SK-N-SH treated with all-trans-retinoic acid at 6 μM for 48 hours (cell line): ENCODE results near the gene GPR42.

Experiments used
- ATAC-seq: fragments of 200-7000 bp; cut with Tn5 transposase; 3 replicates; pipeline ENCODE4 v1.9.1; 2020; ENCODE audit warnings: mild to moderate bottlenecking, moderate library complexity
- ARNTL ChIP-seq: fragments of 450-650 bp; formaldehyde crosslinking; IDR thresholded peaks from 2 replicates; pipeline ENCODE4 v1.5.0; 2020; ENCODE audit warnings: low read depth, mild to moderate bottlenecking, moderate library complexity, borderline replicate concordance
- BACH2 ChIP-seq: fragments of 250-450 bp; sonication (Bioruptor Pico); IDR thresholded peaks from 2 replicates; pipeline ENCODE4 v1.9.0; 2021; ENCODE audit warnings: mild to moderate bottlenecking, borderline replicate concordance
- CREB5 ChIP-seq: fragments of 250-450 bp; sonication (Bioruptor Pico); IDR thresholded peaks from 2 replicates; pipeline ENCODE4 v1.5.1; 2020; ENCODE audit warnings: low read depth, mild to moderate bottlenecking, moderate library complexity
- CSDC2 ChIP-seq: fragments of 250-450 bp; sonication (Bioruptor Pico); IDR thresholded peaks from 2 replicates; pipeline ENCODE4 v1.5.0; 2020; ENCODE audit warnings: mild to moderate bottlenecking, moderate library complexity
- CSRNP3 ChIP-seq: fragments of 250-450 bp; sonication (Bioruptor Pico); IDR thresholded peaks from 2 replicates; pipeline ENCODE4 v1.5.1; 2021; ENCODE audit warnings: mild to moderate bottlenecking, moderate library complexity
- ESRRG ChIP-seq: fragments of 250-450 bp; sonication (Bioruptor Pico); IDR thresholded peaks from 2 replicates; pipeline ENCODE4 v1.6.1; 2021; ENCODE audit warnings: mild to moderate bottlenecking
- GLIS3 ChIP-seq: fragments of 250-450 bp; sonication (Bioruptor Pico); IDR thresholded peaks from 2 replicates; pipeline ENCODE4 v1.5.0; 2020; ENCODE audit warnings: mild to moderate bottlenecking, moderate library complexity
- ISL1 ChIP-seq: fragments of 250-450 bp; sonication (Bioruptor Pico); IDR thresholded peaks from 2 replicates; pipeline ENCODE4 v2.1.2; 2022; ENCODE audit warnings: mild to moderate bottlenecking, moderate library complexity
- OSR1 ChIP-seq: fragments of 250-450 bp; sonication (Bioruptor Pico); IDR thresholded peaks from 2 replicates; pipeline ENCODE4 v1.8.0; 2022; ENCODE audit warnings: moderate library complexity, mild to moderate bottlenecking, inconsistent platforms
- PATZ1 ChIP-seq: fragments of 250-450 bp; sonication (Bioruptor Pico); IDR thresholded peaks from 2 replicates; pipeline ENCODE4 v1.8.0; 2020; ENCODE audit warnings: mild to moderate bottlenecking, moderate library complexity, borderline replicate concordance
- POU6F1 ChIP-seq: fragments of 250-450 bp; sonication (Bioruptor Pico); IDR thresholded peaks from 2 replicates; pipeline ENCODE4 v1.8.0; 2021; ENCODE audit warnings: low read depth, mild to moderate bottlenecking, moderate library complexity, borderline replicate concordance
- PPARA ChIP-seq: fragments of 250-450 bp; sonication (Bioruptor Pico); IDR thresholded peaks from 2 replicates; pipeline ENCODE4 v1.5.0; 2020; ENCODE audit warnings: mild to moderate bottlenecking, borderline replicate concordance
- RARB ChIP-seq: fragments of 250-450 bp; sonication (Bioruptor Pico); IDR thresholded peaks from 2 replicates; pipeline ENCODE4 v1.8.0; 2021; ENCODE audit warnings: mild to moderate bottlenecking, moderate library complexity
- SNAI2 ChIP-seq: fragments of 250-450 bp; sonication (Bioruptor Pico); IDR thresholded peaks from 2 replicates; pipeline ENCODE4 v1.5.0; 2020; ENCODE audit warnings: mild to moderate bottlenecking, moderate library complexity
- TCF4 ChIP-seq: fragments of 250-450 bp; sonication (Bioruptor Pico); IDR thresholded peaks from 2 replicates; pipeline ENCODE4 v1.8.0; 2021; ENCODE audit warnings: mild to moderate bottlenecking, moderate library complexity, borderline replicate concordance
- TOX ChIP-seq: fragments of 250-450 bp; sonication (Bioruptor Pico); IDR thresholded peaks from 2 replicates; pipeline ENCODE4 v1.8.0; 2021; ENCODE audit warnings: mild to moderate bottlenecking, moderate library complexity, borderline replicate concordance
- TSHZ2 ChIP-seq: fragments of 250-450 bp; sonication (Bioruptor Pico); IDR thresholded peaks from 2 replicates; pipeline ENCODE4 v1.5.0; 2020; ENCODE audit warnings: mild to moderate bottlenecking, moderate library complexity
- ZC3H10 ChIP-seq: fragments of 250-450 bp; sonication (Bioruptor Pico); IDR thresholded peaks from 2 replicates; pipeline ENCODE4 v1.5.1; 2021; ENCODE audit warnings: mild to moderate bottlenecking, moderate library complexity
- ZFP3 ChIP-seq: fragments of 250-450 bp; sonication (Bioruptor Pico); IDR thresholded peaks from 2 replicates; pipeline ENCODE4 v1.5.0; 2020; ENCODE audit warnings: mild to moderate bottlenecking, moderate library complexity
- ZFP30 ChIP-seq: fragments of 450-650 bp; formaldehyde crosslinking; IDR thresholded peaks from 2 replicates; pipeline ENCODE4 v1.5.0; 2022; ENCODE audit warnings: mild to moderate bottlenecking, moderate library complexity
- ZNF565 ChIP-seq: fragments of 450-650 bp; formaldehyde crosslinking; conservative IDR thresholded peaks from 2 replicates; pipeline ENCODE4 v1.5.0; 2020; ENCODE audit warnings: low read depth, mild to moderate bottlenecking, moderate library complexity
- ZNF70 ChIP-seq: fragments of 450-650 bp; formaldehyde crosslinking; IDR thresholded peaks from 2 replicates; pipeline ENCODE4 v1.5.0; 2020; ENCODE audit warnings: mild to moderate bottlenecking, moderate library complexity
- ZNF8 ChIP-seq: fragments of 450-650 bp; formaldehyde crosslinking; IDR thresholded peaks from 2 replicates; pipeline ENCODE4 v1.5.0; 2020; ENCODE audit warnings: mild to moderate bottlenecking, moderate library complexity

GPR42 gene

GRCh38 chr19:35353635-35354034 lies 17.2 kb upstream of the GPR42 start:
- TF ChIP-seq GLIS3 (CRISPR knock-in tag) (no peak), RARB (CRISPR knock-in tag) (no peak), BACH2 (CRISPR knock-in tag) (no peak), PPARA (no peak), ISL1 (no peak), CSRNP3 (CRISPR knock-in tag) (no peak), ZNF8 (CRISPR knock-in tag) (no peak), ZFP3 (CRISPR knock-in tag) (no peak), POU6F1 (CRISPR knock-in tag) (no peak), ARNTL (CRISPR knock-in tag) (no peak), TCF4 (CRISPR knock-in tag) (no peak), ZNF565 (CRISPR knock-in tag) (no peak), TSHZ2 (no peak), PATZ1 (CRISPR knock-in tag) (no peak), CREB5 (CRISPR knock-in tag) (no peak), TOX (CRISPR knock-in tag) (no peak), OSR1 (CRISPR knock-in tag) (no peak), ESRRG (CRISPR knock-in tag) (no peak), ZC3H10 (CRISPR knock-in tag) (no peak), CSDC2 (CRISPR knock-in tag) (no peak)
- no peak for ATAC-seq

- TF ChIP-seq TOX (CRISPR knock-in tag) (no peak), ARNTL (CRISPR knock-in tag) (no peak), POU6F1 (CRISPR knock-in tag) (no peak), BACH2 (CRISPR knock-in tag) (no peak), PPARA (no peak), RARB (CRISPR knock-in tag) (no peak), SNAI2 (CRISPR knock-in tag) (no peak), ZNF70 (CRISPR knock-in tag) (no peak), CSRNP3 (CRISPR knock-in tag) (no peak), ISL1 (no peak), ZFP30 (CRISPR knock-in tag) (no peak), TCF4 (CRISPR knock-in tag) (no peak), OSR1 (CRISPR knock-in tag) (no peak)
- ATAC-seq = no peak
These were observed 16.0 kb upstream of the GPR42 start for GRCh38 chr19:35354898-35355297.
